ENCODE results near the gene SLC5A12. TPM values are rescaled to one million over a fixed set of nuclear protein-coding genes. Genes with fewer than 3 reads are reported as not detected.

The SLC5A12 gene
- total RNA-seq, 1 experiment from 2014 or later, result not detected

- DNase-seq (ENCODE audit: low spot score), result no peak
These were observed 2.4 kb downstream of the SLC5A12 start for GRCh38 chr11:26719289-26719973.

GRCh38 chr11:26717771-26718170 is 4.1 kb downstream of the SLC5A12 start:
- DNase-seq (ENCODE audit: low spot score), result no peak

- no peak for DNase-seq (ENCODE audit: low spot score)
These were observed 6.7 kb downstream of the SLC5A12 start for GRCh38 chr11:26715133-26715532.

- DNase-seq (ENCODE audit: low spot score), result no peak
These were observed 9.4 kb downstream of the SLC5A12 start for GRCh38 chr11:26712497-26712896.

- DNase-seq (ENCODE audit: low spot score), result no peak
These were observed 11.4 kb downstream of the SLC5A12 start for GRCh38 chr11:26710489-26710888.

GRCh38 chr11:26708736-26709456 is 13.0 kb downstream of the SLC5A12 start:
- no peak for DNase-seq (ENCODE audit: low spot score)

- no peak for DNase-seq (ENCODE audit: low spot score)
These were observed 15.7 kb downstream of the SLC5A12 start for GRCh38 chr11:26706181-26706580.

GRCh38 chr11:26704249-26704648 is 17.6 kb downstream of the SLC5A12 start:
- DNase-seq (ENCODE audit: low spot score), result no peak

GRCh38 chr11:26703411-26704191 is 18.3 kb downstream of the SLC5A12 start:
- DNase-seq (ENCODE audit: low spot score), result no peak

- DNase-seq (ENCODE audit: low spot score), result no peak
These were observed 19.5 kb downstream of the SLC5A12 start for GRCh38 chr11:26702406-26702805.

GRCh38 chr11:26700574-26701235 is 21.2 kb downstream of the SLC5A12 start:
- DNase-seq (ENCODE audit: low spot score), result no peak

GRCh38 chr11:26698224-26698623 is 23.6 kb downstream of the SLC5A12 start:
- no peak for DNase-seq (ENCODE audit: low spot score)

- DNase-seq (ENCODE audit: low spot score), result no peak
These were observed 25.5 kb downstream of the SLC5A12 start for GRCh38 chr11:26696330-26696729.

GRCh38 chr11:26688701-26689100 is 33.2 kb downstream of the SLC5A12 start:
- no peak for DNase-seq (ENCODE audit: low spot score)

- no peak for DNase-seq (ENCODE audit: low spot score)
These were observed 34.5 kb downstream of the SLC5A12 start for GRCh38 chr11:26687351-26687750.

- peak; percentile 9 for DNase-seq (ENCODE audit: low spot score)
These were observed 44.3 kb downstream of the SLC5A12 start for GRCh38 chr11:26677566-26677965.

- DNase-seq (ENCODE audit: low spot score), result no peak
These were observed 45.2 kb downstream of the SLC5A12 start for GRCh38 chr11:26676641-26677040.

GRCh38 chr11:26675233-26675928 is 46.5 kb downstream of the SLC5A12 start:
- no peak for DNase-seq (ENCODE audit: low spot score)

GRCh38 chr11:26665946-26666345 is 55.9 kb downstream of the SLC5A12 start:
- no peak for DNase-seq (ENCODE audit: low spot score)

- no peak for DNase-seq (ENCODE audit: low spot score)
These were observed 56.8 kb downstream of the SLC5A12 start for GRCh38 chr11:26665036-26665435.

GRCh38 chr11:26662916-26663315 is 58.9 kb downstream of the SLC5A12 start:
- DNase-seq (ENCODE audit: low spot score), result no peak

Measured in H4 (cell line).